Activated CD4-positive, alpha-beta memory T cell treated with anti-CD3 and anti-CD28 coated beads for 36 hours (primary cell): ENCODE results near the gene VWA1. TPM values are rescaled to one million over a fixed set of nuclear protein-coding genes. Genes with fewer than 3 reads are reported as not detected.

ENCODE experiments used
- CTCF ChIA-PET: fragments of 350-600 bp; sonication (Branson Sonifier 250); formaldehyde crosslinking; loops from one replicate; lab custom pipeline; 2021; ENCODE audit warnings: antibody characterized with exemption, inconsistent platforms; lab: Charles Lee
- POLR2A ChIA-PET: fragments of 350-600 bp; sonication (Branson Sonifier 250); formaldehyde crosslinking; loops from one replicate; lab custom pipeline; 2021; ENCODE audit warnings: antibody characterized with exemption; lab: Charles Lee
- DNase-seq: peaks from one replicate; pipeline ENCODE4 v3.0.0-alpha.2; 2020
- H3K27ac Mint-ChIP-seq: one replicate; pipeline ENCODE4 v1.8.0; 2021; ENCODE audit warnings: mixed read lengths
- H3K27me3 Mint-ChIP-seq: one replicate; pipeline ENCODE4 v1.8.0; 2021; ENCODE audit warnings: mixed read lengths
- H3K36me3 Mint-ChIP-seq: one replicate; pipeline ENCODE4 v1.8.0; 2021; ENCODE audit warnings: mixed read lengths
- H3K4me1 Mint-ChIP-seq: one replicate; pipeline ENCODE4 v1.8.0; 2021; ENCODE audit warnings: low read depth, mixed read lengths
- H3K4me3 Mint-ChIP-seq: one replicate; pipeline ENCODE4 v1.8.0; 2021; ENCODE audit warnings: mild to moderate bottlenecking, mixed read lengths
- H3K9me3 Mint-ChIP-seq: one replicate; pipeline ENCODE4 v1.8.0; 2021; ENCODE audit warnings: mixed read lengths
- intact Hi-C: fragments of 100-400 bp; cut with micrococcal nuclease; formaldehyde crosslinking; loops from one replicate; pipeline ENCODE4 v1.15.1; 2023
- total RNA-seq, 2 experiments: library from RNA; stranded (reverse); gene quantifications; one replicate each; pipeline ENCODE4 v1.2.3, GENCODE V29; 2021

Gene VWA1
- total RNA-seq, 2 experiments from 2014 or later = 0.69 to 0.92 TPM

- Mint-ChIP-seq H3K36me3 (no peaks in the 10 kb centered on the region), H3K27me3 (peaks cover 31% of the 10 kb centered on the region), H3K27ac (no peak overlapping the region), H3K4me3 (no peak overlapping the region), H3K9me3 (no peaks in the 10 kb centered on the region), H3K4me1 (peaks cover 11% of the 10 kb centered on the region)
- DNase-seq = no peak
- intact Hi-C loops = no loop called here
- ChIA-PET CTCF (interaction anchor here (0.8 to 1.6 kb wide), 3 partner anchors 35 to 71 kb away, joined by 3 to 5 read pairs (median 5); partner anchors contain the start of gene CCNL2), POLR2A (interaction anchor here (0.7 to 1.6 kb wide), 3 partner anchors 27 to 35 kb away, joined by 3 to 4 read pairs (median 3); partner anchors contain the start of genes CCNL2 and MRPL20)
Measured at GRCh38 chr1:1434131-1434823, 1.2 kb upstream of the VWA1 start.

- H3K36me3 Mint-ChIP-seq = no peaks in the 10 kb centered on the region
- peaks cover 27% of the 10 kb centered on the region for H3K27me3 Mint-ChIP-seq
- H3K4me1 Mint-ChIP-seq = peaks cover 11% of the 10 kb centered on the region
- peak overlapping the region; percentile 23 for H3K4me3 Mint-ChIP-seq
- H3K27ac Mint-ChIP-seq = no peak overlapping the region
- no peak for DNase-seq
- H3K9me3 Mint-ChIP-seq = no peaks in the 10 kb centered on the region
- POLR2A ChIA-PET = interaction anchor here (1.6 kb wide), 1 partner anchor 30 kb away, joined by 4 read pairs; no protein-coding TSS in a partner anchor
- intact Hi-C loops = no loop called here
- CTCF ChIA-PET = interaction anchor here (1.5 kb wide), 1 partner anchor 70 kb away, joined by 5 read pairs; no protein-coding TSS in a partner anchor
Measured at GRCh38 chr1:1434824-1435105, 725 bp upstream of the VWA1 start.

- no peak overlapping the region for H3K27ac Mint-ChIP-seq
- POLR2A ChIA-PET = no interaction called here
- no peak overlapping the region for H3K4me3 Mint-ChIP-seq
- CTCF ChIA-PET = no interaction called here
- no peak for DNase-seq
- no peaks in the 10 kb centered on the region for H3K9me3 Mint-ChIP-seq
- peaks cover 15% of the 10 kb centered on the region for H3K4me1 Mint-ChIP-seq
- intact Hi-C loops = no loop called here
- no peaks in the 10 kb centered on the region for H3K36me3 Mint-ChIP-seq
- peaks cover 26% of the 10 kb centered on the region for H3K27me3 Mint-ChIP-seq
Measured at GRCh38 chr1:1435911-1436629, 580 bp downstream of the VWA1 start.

GRCh38 chr1:1436630-1437032 is 1.1 kb downstream of the VWA1 start:
- Mint-ChIP-seq H3K36me3 (no peaks in the 10 kb centered on the region), H3K27me3 (peaks cover 26% of the 10 kb centered on the region), H3K4me1 (peaks cover 15% of the 10 kb centered on the region), H3K27ac (no peak overlapping the region), H3K4me3 (no peak overlapping the region), H3K9me3 (no peaks in the 10 kb centered on the region)
- POLR2A ChIA-PET = no interaction called here
- intact Hi-C loops = no loop called here
- DNase-seq = no peak
- CTCF ChIA-PET = no interaction called here

GRCh38 chr1:1437033-1437903 is 1.8 kb downstream of the VWA1 start:
- DNase-seq = no peak
- Mint-ChIP-seq H3K4me3 (no peak overlapping the region), H3K27me3 (peaks cover 26% of the 10 kb centered on the region), H3K27ac (no peak overlapping the region), H3K9me3 (no peaks in the 10 kb centered on the region), H3K36me3 (no peaks in the 10 kb centered on the region), H3K4me1 (peaks cover 15% of the 10 kb centered on the region)
- CTCF ChIA-PET = interaction anchor here (0.6 kb wide), 1 partner anchor 61 kb away, joined by 3 read pairs; no protein-coding TSS in a partner anchor
- POLR2A ChIA-PET = no interaction called here
- intact Hi-C loops = no loop called here

GRCh38 chr1:1437904-1438376 is 2.5 kb downstream of the VWA1 start:
- H3K4me3 Mint-ChIP-seq = no peak overlapping the region

GRCh38 chr1:1438531-1439381 is 3.3 kb downstream of the VWA1 start:
- no peaks in the 10 kb centered on the region for H3K9me3 Mint-ChIP-seq
- CTCF ChIA-PET = interaction anchor here (0.6 kb wide), 1 partner anchor 438 kb away, joined by 3 read pairs; no protein-coding TSS in a partner anchor
- H3K4me1 Mint-ChIP-seq = peaks cover 12% of the 10 kb centered on the region
- no peak overlapping the region for H3K27ac Mint-ChIP-seq
- H3K36me3 Mint-ChIP-seq = no peaks in the 10 kb centered on the region
- H3K27me3 Mint-ChIP-seq = peaks cover 21% of the 10 kb centered on the region
- intact Hi-C loops = no loop called here
- no peak for DNase-seq
- no peak overlapping the region for H3K4me3 Mint-ChIP-seq
- POLR2A ChIA-PET = no interaction called here

More at GRCh38 chr1:1437904-1438376, 2.5 kb downstream of the VWA1 start:
- ChIA-PET CTCF (interaction anchor here (0.6 kb wide), 1 partner anchor 61 kb away, joined by 3 read pairs; no protein-coding TSS in a partner anchor), POLR2A (no interaction called here)
- Mint-ChIP-seq H3K4me1 (peaks cover 15% of the 10 kb centered on the region), H3K9me3 (no peaks in the 10 kb centered on the region), H3K36me3 (no peaks in the 10 kb centered on the region), H3K27ac (no peak overlapping the region), H3K27me3 (peaks cover 23% of the 10 kb centered on the region)
- no peak for DNase-seq
- intact Hi-C loops = no loop called here

- ChIA-PET CTCF (interaction anchor here (0.7 to 3.0 kb wide), 8 partner anchors 10 to 92 kb away, joined by 3 to 21 read pairs (median 8); partner anchors contain the start of genes CCNL2 and MRPL20), POLR2A (no interaction called here)
- Mint-ChIP-seq H3K27me3 (peaks cover 20% of the 10 kb centered on the region), H3K27ac (no peak overlapping the region), H3K4me3 (no peak overlapping the region), H3K36me3 (no peaks in the 10 kb centered on the region), H3K4me1 (peaks cover 12% of the 10 kb centered on the region), H3K9me3 (no peaks in the 10 kb centered on the region)
- DNase-seq = no peak
- intact Hi-C loops = no loop called here
Measured at GRCh38 chr1:1439546-1440261, 4.2 kb downstream of the VWA1 start.

GRCh38 chr1:1440262-1441001 is 4.9 kb downstream of the VWA1 start:
- H3K4me3 Mint-ChIP-seq = no peak overlapping the region
- intact Hi-C loops = no loop called here
- H3K4me1 Mint-ChIP-seq = peaks cover 8% of the 10 kb centered on the region
- no peak for DNase-seq
- CTCF ChIA-PET = interaction anchor here (0.6 to 3.0 kb wide), 14 partner anchors 11 to 318 kb away, joined by 3 to 21 read pairs (median 4); partner anchors contain the start of genes CCNL2 and MRPL20
- no peak overlapping the region for H3K27ac Mint-ChIP-seq
- H3K36me3 Mint-ChIP-seq = no peaks in the 10 kb centered on the region
- peaks cover 14% of the 10 kb centered on the region for H3K27me3 Mint-ChIP-seq
- POLR2A ChIA-PET = interaction anchor here (1.1 kb wide), 1 partner anchor 33 kb away, joined by 3 read pairs; no protein-coding TSS in a partner anchor
- no peaks in the 10 kb centered on the region for H3K9me3 Mint-ChIP-seq
